GM23338 (cell line): ENCODE results near the gene GDAP2.

Experiments
- CREB1 ChIP-seq: fragments of 250-450 bp; sonication (Bioruptor Pico); IDR thresholded peaks from 2 replicates; pipeline ENCODE4 v1.5.0; 2020; ENCODE audit warnings: low read depth, mild to moderate bottlenecking, moderate library complexity
- EZH2 ChIP-seq: fragments of 200-600 bp; sonication (generic); IDR thresholded peaks from one replicate; pipeline ENCODE4 v1.8.0; 2017; ENCODE audit warnings: antibody characterized with exemption, mild to moderate bottlenecking, low read depth; ENCODE audit not compliant: unreplicated experiment
- EZH2phosphoT487 ChIP-seq: fragments of 200-600 bp; sonication (generic); IDR thresholded peaks from one replicate; pipeline ENCODE4 v1.8.1; 2018; ENCODE audit warnings: antibody characterized with exemption; ENCODE audit not compliant: unreplicated experiment
- POLR2AphosphoS5 ChIP-seq: IDR thresholded peaks from 2 replicates; pipeline ENCODE4 v1.6.1; 2016; ENCODE audit warnings: antibody characterized with exemption, low read depth
- STAT1 ChIP-seq: IDR thresholded peaks from one replicate; pipeline ENCODE4 v1.6.1; 2016; ENCODE audit warnings: antibody characterized with exemption; ENCODE audit not compliant: unreplicated experiment
- TF ChIP-seq, protein P1 (sequence below), 2 experiments: fragments of 200-600 bp in 1 of 2; sonication (generic) in 1 of 2; conservative IDR thresholded peaks; 2 replicates each; pipeline versions ENCODE4 v1.5.1 to v1.6.1; 2016 to 2017; ENCODE audit warnings: antibody characterized with exemption in 2 of 2, low read depth in 2 of 2, mild to moderate bottlenecking in 2 of 2, moderate library complexity in 1 of 2
- TF ChIP-seq, protein P2 (sequence below): IDR thresholded peaks from one replicate; pipeline ENCODE4 v1.6.1; 2018; ENCODE audit warnings: antibody characterized with exemption; ENCODE audit not compliant: unreplicated experiment

DNA sequence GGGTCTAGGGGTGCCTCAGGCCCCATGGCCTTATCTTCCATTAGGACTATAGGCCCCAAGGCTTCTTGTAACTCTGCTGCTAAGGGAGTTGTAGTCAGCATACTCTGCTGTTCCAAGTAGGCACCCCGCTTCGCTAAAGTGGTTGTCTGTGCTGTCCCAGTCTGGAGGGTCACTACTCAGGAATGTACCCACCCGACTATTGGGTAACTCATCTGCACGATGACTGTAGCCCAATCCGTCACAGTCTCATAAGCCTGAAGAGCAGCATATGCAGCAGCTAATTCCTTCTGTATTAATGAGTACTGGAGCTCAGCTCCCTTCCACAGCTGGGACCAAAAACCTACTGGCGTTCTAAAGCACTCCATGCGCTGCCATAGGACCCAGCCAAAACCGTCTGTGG lies 111.0 kb downstream of the GDAP2 start:
- TF ChIP-seq, protein P1, sequence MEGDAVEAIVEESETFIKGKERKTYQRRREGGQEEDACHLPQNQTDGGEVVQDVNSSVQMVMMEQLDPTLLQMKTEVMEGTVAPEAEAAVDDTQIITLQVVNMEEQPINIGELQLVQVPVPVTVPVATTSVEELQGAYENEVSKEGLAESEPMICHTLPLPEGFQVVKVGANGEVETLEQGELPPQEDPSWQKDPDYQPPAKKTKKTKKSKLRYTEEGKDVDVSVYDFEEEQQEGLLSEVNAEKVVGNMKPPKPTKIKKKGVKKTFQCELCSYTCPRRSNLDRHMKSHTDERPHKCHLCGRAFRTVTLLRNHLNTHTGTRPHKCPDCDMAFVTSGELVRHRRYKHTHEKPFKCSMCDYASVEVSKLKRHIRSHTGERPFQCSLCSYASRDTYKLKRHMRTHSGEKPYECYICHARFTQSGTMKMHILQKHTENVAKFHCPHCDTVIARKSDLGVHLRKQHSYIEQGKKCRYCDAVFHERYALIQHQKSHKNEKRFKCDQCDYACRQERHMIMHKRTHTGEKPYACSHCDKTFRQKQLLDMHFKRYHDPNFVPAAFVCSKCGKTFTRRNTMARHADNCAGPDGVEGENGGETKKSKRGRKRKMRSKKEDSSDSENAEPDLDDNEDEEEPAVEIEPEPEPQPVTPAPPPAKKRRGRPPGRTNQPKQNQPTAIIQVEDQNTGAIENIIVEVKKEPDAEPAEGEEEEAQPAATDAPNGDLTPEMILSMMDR (conservative IDR thresholded peaks at IDR 0.05; ENCODE audit: low read depth in 2 of 2) = no peak
- TF ChIP-seq STAT1 (no peak), EZH2phosphoT487 (no peak), POLR2AphosphoS5 (no peak), EZH2 (no peak), CREB1 (CRISPR knock-in tag) (no peak)
- TF ChIP-seq, protein P2, sequence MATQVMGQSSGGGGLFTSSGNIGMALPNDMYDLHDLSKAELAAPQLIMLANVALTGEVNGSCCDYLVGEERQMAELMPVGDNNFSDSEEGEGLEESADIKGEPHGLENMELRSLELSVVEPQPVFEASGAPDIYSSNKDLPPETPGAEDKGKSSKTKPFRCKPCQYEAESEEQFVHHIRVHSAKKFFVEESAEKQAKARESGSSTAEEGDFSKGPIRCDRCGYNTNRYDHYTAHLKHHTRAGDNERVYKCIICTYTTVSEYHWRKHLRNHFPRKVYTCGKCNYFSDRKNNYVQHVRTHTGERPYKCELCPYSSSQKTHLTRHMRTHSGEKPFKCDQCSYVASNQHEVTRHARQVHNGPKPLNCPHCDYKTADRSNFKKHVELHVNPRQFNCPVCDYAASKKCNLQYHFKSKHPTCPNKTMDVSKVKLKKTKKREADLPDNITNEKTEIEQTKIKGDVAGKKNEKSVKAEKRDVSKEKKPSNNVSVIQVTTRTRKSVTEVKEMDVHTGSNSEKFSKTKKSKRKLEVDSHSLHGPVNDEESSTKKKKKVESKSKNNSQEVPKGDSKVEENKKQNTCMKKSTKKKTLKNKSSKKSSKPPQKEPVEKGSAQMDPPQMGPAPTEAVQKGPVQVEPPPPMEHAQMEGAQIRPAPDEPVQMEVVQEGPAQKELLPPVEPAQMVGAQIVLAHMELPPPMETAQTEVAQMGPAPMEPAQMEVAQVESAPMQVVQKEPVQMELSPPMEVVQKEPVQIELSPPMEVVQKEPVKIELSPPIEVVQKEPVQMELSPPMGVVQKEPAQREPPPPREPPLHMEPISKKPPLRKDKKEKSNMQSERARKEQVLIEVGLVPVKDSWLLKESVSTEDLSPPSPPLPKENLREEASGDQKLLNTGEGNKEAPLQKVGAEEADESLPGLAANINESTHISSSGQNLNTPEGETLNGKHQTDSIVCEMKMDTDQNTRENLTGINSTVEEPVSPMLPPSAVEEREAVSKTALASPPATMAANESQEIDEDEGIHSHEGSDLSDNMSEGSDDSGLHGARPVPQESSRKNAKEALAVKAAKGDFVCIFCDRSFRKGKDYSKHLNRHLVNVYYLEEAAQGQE = no peak
